Choroid plexus epithelial cell (primary cell): ENCODE measurements around the gene RBM33.
A peak's percentile ranks its signal among the peaks of the same experiment; 100 is the strongest.

ENCODE experiments used
- DNase-seq: peaks from one replicate; pipeline ENCODE4 v3.0.0-alpha.2; 2010; ENCODE audit warnings: low read depth
- H3K4me3 ChIP-seq: 2 replicates; pipeline ENCODE4 v1.5.1; 2011; ENCODE audit warnings: low read depth, mild to moderate bottlenecking, control low read depth, low read length, moderate library complexity
- CTCF ChIP-seq: conservative IDR thresholded peaks from 2 replicates; pipeline ENCODE4 v1.5.1; 2011; ENCODE audit warnings: low read depth, mild to moderate bottlenecking, control low read depth, inconsistent platforms, low read length, moderate library complexity

Gene RBM33

DNA sequence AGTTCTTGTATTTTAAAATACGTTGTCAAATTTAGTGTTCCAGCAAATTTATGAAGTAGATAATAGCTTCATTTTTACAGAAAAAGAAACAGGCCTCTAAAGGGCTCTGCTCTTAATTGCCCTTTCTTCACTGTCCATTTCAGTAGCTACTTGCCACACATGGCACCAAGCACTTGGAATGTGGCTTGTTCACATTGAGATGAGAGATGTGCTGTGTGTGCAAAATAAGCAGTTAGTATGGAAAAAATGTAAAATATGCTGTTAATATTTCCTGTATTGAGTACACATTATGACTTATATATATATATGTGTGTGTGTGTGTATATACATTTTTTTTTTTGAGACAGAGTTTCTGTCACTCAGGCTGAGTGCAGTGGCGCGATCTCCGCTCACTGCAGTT is 19.5 kb downstream of the RBM33 start:
- TF ChIP-seq CTCF = no peak
- DNase-seq = no peak
- no peak overlapping the region for H3K4me3 ChIP-seq

GRCh38 chr7:155665079-155665956 is 20.9 kb downstream of the RBM33 start:
- TF ChIP-seq CTCF = no peak
- no peak for DNase-seq
- no peak overlapping the region for H3K4me3 ChIP-seq

DNA sequence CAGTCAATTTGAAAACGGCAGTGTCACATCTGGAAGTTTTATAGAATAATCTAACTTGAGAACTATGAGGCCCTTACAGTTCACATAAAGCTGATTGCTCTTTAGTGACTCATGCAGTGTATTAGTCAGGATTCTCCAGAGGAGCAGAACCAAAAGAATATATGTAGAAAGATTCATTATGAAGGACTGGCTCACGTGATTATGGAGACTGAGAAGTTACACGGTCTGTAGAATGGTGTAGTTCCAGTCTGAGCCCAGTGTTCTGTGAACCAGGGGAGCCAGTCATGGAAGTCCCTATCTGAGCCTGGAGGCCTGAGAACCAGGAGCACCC is 21.5 kb downstream of the RBM33 start:
- no peak for TF ChIP-seq CTCF
- DNase-seq = peak; percentile 84
- no peak overlapping the region for H3K4me3 ChIP-seq

- H3K4me3 ChIP-seq = no peak overlapping the region
- TF ChIP-seq CTCF = no peak
- DNase-seq = no peak
Observed at GRCh38 chr7:155667241-155667829, 22.9 kb downstream of the RBM33 start.

GRCh38 chr7:155669717-155670505 is 25.4 kb downstream of the RBM33 start:
- TF ChIP-seq CTCF = no peak
- DNase-seq = peak; percentile 28
- H3K4me3 ChIP-seq = no peak overlapping the region

- TF ChIP-seq CTCF = no peak
- H3K4me3 ChIP-seq = no peak overlapping the region
- DNase-seq = no peak
Observed at GRCh38 chr7:155670521-155670920, 26.1 kb downstream of the RBM33 start.
